NCI-H226 (cell line): Measurements from ENCODE around the gene IFT22.
"Not testable (repeated sequence)": the region's sequence is repeated elsewhere in the genome, so short reads cannot be mapped to it uniquely, and the experiment has no call there.

Experiments used
- DNase-seq: peaks from one replicate; pipeline ENCODE4 v3.0.0-alpha.2; 2015

The IFT22 gene

DNA sequence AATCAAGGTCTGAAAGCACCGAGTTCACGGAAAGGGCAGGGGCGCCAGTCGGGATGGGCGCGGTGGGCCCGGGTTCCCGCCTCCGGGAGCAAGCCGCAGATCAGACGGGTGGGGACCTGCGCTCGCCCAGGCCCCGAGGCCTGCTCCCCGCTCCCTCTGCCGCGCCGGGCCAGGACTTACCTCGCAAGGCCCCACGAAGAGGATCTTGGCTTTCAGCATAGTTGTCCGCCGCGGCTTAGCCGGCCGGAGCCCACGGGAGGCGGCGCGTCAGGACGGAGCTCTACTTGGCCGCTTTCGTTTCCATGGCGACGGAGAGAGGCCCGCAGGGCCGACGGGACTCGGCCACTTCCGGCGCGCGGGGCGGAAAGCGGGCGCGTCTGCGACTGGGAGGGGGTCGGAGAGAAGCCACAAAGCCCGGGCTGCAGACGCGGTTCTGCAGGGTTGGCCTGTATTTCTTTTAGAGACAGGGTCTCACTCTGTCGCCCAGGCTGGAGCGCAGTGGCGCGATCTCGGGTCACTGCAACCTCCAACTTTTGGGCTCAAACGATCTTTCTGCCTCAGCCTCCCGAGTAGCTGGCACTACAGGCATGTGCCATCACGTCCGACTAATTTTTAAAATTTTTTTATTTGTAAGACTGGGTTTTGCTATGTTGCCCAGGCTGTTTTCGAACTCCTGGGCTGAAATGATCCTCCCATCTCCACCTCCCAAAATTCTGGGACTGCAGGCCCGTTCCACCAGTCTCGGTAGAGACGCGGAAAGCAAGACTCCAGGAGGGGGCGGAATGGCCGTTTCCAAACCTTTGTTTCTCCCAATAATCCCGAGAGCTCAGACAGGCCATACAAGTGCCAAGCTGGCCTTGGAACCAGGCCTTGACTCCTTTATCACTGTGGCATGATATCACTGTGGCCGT, at the start of gene IFT22:
Gene IFT22, minus strand, starts transcription at position 322 of the 911 bp plus-strand sequence. Its CDS starts 103 bp downstream, at position 219.
- peak; percentile 93 for DNase-seq

GRCh38 chr7:101370836-101371235, 49.2 kb upstream of the IFT22 start:
- DNase-seq: no peak

DNA sequence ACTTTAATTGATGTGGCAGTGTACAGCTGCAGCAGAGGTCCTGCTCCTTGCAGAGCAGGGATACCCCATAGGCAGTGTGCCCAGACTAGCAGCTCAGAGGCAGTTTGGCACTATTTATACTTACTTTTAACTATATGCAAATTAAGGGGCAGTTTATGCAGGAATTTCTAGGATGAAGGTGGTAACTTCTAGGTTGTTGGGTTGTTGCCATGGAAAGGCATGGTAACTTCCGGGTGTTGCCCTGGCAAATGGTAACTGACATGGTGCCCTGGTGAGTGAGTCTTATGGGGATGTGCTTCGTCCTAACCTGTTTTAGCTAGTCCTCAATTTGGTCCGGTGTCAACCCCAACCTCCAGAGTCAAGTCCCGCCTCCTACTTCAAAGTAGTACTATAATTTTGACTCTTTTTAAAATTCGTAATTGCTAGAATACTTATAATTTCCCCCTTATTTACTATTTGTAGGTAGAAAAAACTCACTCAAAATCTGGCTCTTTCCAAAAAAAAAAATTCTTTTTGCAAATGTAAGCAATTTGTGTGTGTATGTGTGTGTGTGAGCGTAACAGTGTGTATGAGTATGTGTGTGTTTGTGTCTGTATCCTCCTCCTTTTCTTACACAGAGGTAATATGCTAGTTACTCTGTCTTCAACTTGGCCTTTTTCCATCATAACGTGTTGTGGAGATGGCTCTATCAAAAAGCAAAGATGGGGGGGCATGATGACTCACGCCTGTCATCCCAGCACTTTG, 47.0 kb upstream of the IFT22 start:
- no peak for DNase-seq

DNA sequence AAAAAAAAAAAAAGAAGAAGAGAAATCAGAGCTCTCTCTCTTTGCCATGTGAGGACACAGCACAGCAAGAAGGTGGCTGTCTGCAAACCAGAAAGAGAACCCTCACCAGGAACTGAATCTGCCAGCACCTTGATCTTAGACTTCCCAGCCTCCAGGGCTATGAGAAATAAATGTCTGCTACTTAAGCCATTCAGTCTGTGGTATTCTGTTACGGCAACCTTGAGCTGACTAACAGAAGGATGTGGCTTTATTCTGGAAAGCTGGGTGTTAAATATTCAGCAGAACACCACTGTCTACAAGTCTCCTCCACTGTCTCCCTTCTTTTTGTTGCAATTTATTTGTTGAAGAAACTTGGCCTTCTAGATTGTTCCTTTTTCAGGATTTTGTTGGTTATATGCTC, 46.1 kb upstream of the IFT22 start:
- no peak for DNase-seq

DNA sequence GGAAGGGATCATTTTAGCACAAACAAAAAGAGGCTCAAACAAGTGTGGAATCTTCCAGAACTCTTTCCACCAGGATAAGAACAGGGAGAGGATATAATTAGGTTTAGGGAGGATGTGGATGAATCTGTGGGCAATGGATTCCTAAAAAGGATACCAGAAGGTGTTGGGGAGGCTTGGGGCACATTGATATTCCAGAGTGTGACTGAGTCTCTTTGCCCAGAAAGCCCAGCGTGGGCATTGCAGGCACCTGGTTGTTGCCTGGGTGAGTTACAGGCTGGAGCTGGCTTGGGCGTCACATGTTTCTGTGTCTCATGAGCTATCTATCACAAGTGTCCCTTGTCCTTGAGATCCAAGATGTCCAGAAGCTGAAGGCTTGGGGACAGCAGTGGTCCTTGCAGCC, 44.3 kb upstream of the IFT22 start:
- DNase-seq: no peak

DNA sequence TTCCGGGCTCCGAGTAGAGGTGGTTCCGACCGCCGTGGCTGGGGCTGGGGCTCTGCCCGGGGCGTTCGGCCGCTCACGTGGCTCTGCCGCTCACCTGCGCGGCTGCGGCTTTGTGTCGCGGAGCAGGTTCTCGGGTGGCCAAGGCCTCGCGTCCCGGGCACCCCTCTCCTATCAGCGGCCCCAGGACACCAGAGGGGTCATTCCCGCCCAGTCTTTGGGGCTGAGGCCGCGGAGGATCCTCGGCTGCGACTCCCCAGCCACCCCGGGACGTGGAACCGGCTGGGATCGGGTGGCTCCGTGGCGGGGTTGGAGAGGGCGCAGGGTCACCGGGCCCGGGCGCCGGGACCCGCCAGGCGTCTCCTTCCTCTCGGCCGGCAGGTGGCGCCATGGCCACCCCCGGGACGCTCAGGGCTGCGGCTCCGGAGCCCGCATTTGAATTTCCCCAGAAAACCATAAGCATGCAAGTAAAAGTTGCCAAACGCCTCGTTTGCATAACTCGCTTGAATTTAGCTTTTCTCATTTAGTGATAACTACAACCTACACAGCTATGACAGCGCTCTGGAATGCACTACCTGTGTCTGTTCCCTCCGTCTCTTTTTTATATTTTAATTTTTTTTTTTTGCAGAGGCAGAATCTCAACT, 42.2 kb upstream of the IFT22 start:
- DNase-seq: no peak

GRCh38 chr7:101363196-101363733, 41.7 kb upstream of the IFT22 start:
- DNase-seq: no peak

GRCh38 chr7:101362334-101363195, 41.0 kb upstream of the IFT22 start, which contains the start of gene COL26A1:
Gene COL26A1 (plus strand): TSS chr7:101362875. CDS start chr7:101363033, 158 bp downstream.
- no peak for DNase-seq

GRCh38 chr7:101357433-101357832, 35.8 kb upstream of the IFT22 start:
- DNase-seq: peak; percentile 62

DNA sequence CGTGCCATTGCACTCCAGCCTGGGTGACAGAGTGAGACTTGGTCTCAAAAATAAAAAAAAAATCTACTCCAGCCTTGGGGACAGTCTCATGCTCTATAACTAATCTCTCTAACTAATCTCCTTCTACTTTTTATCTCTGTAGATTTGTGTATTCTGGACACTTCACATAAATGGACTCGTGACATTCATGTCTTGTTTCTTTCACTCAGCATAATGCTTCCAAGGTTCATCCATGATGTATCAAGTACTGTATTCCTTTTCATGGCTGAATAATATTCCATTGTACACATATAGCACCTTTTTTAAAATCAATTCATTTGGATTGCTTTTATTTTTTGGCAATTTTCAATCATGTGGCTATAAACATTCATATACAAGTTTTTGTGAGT, 31.3 kb upstream of the IFT22 start:
- no peak for DNase-seq

DNA sequence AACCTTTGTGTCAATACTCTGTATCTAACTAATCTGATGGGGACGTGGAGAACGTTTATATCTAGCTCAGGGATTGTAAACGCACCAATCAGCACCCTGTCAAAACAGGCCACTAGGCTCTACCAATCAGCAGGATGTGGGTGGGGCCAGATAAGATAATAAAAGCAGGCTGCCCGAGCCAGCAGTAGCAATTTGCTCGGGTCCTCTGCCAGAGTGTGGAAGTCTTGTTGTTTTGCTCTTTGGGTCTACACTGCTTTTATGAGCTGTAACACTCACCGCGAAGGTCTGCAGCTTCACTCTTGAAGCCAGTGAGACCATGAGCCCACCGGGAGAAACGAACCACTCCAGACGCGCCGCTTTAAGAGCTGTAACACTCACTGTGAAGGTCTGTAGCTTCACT, 27.7 kb upstream of the IFT22 start:
- not testable (repeated sequence) for DNase-seq

GRCh38 chr7:101348456-101349067, 26.9 kb upstream of the IFT22 start:
- not testable (repeated sequence) for DNase-seq

DNA sequence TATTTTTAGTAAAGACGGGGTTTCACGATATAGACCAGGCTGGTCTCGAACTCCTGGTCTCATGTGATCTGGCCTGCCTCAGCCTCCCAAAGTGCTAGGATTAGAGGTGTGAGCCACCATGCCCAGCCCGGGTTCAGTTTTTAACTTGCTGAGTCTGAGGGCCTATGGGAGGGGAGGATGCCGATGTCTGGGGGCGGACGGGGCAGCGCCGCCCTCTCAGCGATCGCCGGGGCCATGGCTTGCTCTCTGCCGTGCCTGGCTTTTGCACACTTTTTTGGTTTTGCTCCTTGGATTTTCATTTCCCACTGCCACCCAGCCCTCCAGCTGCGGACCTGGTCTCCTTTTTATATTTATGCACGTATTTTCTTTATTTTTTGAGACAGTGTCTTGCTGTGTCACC, 25.9 kb upstream of the IFT22 start:
- DNase-seq: no peak

GRCh38 chr7:101342892-101343291, 21.3 kb upstream of the IFT22 start:
- DNase-seq: no peak

DNA sequence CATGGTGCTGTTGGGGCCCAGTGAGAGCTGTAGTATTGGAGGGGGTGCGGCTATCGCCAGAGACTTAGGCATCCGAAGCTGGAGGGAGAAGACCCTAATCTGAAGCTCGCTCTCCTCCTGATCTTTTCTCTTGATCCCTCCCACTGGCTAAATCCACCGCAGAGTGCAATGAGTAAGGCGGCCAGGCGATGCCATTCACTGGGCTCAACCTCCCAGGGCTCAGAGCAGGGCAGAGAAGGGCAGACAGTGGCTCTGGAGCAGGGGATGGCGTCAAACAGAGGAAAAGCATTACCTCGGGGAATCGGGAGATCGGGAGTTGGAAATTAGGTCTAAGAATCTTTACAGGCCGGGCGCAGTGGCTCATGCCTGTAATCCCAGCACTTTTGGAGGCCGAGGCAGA, 18.8 kb upstream of the IFT22 start:
- no peak for DNase-seq

- DNase-seq: no peak
These were observed 12.3 kb upstream of the IFT22 start for GRCh38 chr7:101333912-101334311.

GRCh38 chr7:101332026-101332425, 10.4 kb upstream of the IFT22 start:
- DNase-seq: no peak

GRCh38 chr7:101330011-101330484, 8.4 kb upstream of the IFT22 start:
- DNase-seq: no peak

DNA sequence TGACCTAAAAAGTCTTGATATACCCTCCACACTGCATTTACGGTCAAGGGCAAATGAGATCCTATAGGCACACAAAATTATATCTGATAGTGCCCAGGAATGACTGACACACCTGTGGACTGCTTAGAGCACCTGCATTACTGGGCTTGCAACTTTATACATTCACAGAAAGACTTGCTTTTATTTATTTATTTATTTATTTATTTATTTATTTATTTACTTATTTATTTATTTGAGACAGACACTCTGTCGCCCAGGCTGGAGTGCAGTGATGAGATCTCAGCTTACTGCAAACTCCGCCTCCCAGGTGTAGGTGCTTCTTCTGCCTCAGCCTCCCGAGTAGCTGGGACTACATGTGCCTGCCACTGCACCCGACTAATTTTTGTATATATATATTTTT, 6.5 kb upstream of the IFT22 start:
- no peak for DNase-seq

DNA sequence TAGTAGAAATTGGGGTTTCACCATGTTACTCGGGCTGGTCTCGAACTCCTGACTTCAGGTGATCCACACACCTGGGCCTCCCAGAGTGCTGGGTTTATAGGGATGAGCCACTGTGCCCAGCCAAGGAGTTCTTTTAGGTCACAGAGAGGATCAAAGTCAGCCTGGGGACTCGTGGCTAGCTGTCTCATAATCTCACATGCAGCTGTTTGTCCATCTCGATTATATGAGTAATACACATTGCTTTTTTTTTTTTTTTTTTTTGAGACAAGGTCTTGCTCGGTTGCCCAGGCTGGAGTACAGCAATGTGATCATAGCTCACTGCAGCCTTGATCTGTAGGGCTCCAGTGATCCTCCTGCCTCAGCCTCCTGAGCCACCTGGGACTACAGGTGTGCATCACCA, 2.2 kb downstream of the IFT22 start:
- no peak for DNase-seq

DNA sequence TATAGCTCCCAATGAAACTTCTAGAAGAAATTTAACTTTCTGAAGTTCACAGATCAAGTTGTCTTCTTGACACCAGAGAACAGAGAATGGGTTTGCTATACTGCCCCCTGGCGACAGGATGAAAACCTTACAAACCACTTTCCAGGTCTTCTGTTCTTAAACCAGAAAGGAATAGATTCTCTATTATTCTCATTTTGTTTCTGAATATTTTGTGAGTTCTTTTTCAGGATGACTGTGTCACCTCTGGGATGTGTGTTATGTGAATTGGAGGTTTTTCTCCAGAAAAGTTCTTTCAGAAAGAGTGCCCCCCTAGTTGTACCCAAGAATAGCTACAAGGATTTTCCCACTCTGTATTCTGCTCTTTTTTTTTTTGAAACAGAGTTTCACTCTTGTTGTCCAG, 6.3 kb downstream of the IFT22 start:
- DNase-seq: peak; percentile 19
